HG03025 (cell line): ENCODE data around the gene FIP1L1.

Experiments used
- ATAC-seq: cut with Tn5 transposase; IDR thresholded peaks from one replicate; pipeline ENCODE4 v1.9.1; 2021; ENCODE audit warnings: mild to moderate bottlenecking, moderate library complexity; ENCODE audit not compliant: unreplicated experiment, low FRiP score

The FIP1L1 gene

DNA sequence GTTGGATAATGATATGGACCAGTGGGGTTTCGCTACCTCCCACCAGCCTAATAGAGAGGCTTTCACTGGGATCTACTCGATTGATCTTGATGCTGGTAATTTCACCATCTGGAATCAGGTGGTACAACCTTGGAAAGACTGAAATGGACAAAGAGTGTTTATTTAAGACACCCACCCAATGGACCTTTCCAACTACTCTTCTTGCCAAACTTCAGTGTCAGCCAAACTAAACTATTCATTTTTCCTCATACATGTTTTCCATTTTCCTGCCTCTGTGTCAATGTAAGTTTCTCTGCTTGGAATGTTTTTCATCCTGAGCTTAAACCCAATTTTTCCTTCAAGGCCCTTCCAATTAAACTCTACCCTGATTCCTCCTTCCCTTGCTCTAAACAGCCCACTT is 121.3 kb downstream of the FIP1L1 start:
- no peak for ATAC-seq

- ATAC-seq = no peak
Measured at GRCh38 chr4:53499791-53500190, 122.3 kb downstream of the FIP1L1 start.

- ATAC-seq = no peak
Measured at GRCh38 chr4:53500546-53500945, 123.1 kb downstream of the FIP1L1 start.

- no peak for ATAC-seq
Measured at GRCh38 chr4:53501561-53501960, 124.1 kb downstream of the FIP1L1 start.

GRCh38 chr4:53502094-53502493 is 124.7 kb downstream of the FIP1L1 start:
- no peak for ATAC-seq

DNA sequence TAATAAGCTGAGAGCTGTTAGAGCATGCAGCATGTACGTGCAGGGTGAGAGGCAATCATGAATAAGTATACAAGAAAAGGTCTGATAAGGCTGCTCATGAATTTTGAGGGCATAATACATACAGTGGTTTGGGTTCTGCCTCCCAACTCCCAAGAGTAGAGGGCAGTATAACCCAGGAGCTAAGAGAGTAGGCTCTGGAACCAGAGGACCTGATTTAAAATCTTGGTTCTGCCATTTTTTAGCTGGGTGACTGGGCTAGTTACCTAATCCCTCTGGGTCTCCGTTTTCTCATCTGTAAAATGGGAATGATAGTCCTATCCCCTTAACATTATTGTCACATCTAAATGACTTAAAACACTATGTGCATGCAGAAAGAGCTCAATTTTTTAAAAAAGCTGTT is 128.5 kb downstream of the FIP1L1 start:
- ATAC-seq = no peak

DNA sequence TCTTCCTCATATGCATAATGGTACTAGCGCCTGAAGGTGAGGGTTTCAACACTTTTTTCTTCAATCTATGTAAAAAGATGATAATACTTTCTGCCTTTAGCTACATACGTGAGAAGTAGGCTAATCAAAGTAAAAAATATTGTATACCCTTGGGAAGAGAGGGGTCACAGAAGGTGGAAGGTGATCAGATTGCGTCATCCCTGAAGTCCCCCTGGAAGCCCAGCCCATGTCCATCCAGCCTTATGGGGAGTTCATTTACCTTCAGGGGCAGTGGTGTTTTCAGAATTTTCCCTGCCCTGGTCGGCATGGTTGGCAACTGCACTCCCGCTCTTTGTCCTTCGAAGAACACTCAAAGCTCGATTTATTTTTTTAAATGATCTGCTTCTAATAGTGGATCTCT is 129.6 kb downstream of the FIP1L1 start:
- no peak for ATAC-seq

DNA sequence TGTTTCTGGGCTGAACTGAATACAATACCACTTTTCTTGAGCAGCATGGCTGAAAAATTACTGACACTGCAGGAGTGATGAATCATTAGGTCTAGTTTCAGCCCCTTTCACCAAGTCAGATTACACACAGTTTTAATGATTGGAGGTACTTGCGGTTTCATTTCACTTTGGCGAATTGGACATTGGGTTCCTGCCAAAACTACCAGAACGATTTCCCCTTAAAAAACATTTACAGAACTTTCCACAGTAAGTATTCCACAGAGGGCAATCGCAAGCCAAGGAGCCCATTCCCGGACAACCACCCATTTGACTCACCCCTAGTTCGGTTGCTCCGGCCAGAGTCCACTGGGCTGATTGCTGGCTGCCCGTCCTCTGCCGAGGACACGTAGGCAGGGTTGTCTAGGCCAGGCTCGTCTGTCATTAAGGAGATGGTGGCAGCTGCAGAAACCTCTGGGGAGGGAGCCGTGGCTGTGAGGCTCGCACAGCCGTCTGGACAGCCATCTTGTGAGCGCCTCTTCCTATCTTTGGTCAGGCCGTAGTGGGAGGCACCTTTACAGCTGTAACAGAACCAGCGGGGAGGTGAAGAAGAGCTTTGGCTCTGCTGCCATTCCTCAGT is 130.3 kb downstream of the FIP1L1 start:
- no peak for ATAC-seq

DNA sequence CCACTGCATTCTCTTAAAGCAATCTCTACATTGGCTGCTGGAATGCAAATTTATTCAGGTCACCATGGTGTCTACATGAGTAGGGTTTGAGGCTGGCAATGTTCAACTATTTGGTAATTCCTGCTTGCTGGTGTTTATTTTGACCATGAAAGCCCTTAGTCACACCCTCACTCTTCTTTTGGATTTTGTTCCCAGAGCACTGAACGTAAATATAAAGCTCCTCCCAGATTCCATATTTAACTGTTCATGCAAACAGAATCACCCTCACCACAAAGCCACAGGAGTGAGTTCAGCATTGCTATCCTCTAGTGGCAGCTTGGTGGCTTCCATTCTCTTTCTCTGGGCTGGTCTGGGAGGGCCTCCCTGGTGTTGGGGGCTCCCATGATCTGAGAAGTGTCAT is 131.0 kb downstream of the FIP1L1 start:
- no peak for ATAC-seq

DNA sequence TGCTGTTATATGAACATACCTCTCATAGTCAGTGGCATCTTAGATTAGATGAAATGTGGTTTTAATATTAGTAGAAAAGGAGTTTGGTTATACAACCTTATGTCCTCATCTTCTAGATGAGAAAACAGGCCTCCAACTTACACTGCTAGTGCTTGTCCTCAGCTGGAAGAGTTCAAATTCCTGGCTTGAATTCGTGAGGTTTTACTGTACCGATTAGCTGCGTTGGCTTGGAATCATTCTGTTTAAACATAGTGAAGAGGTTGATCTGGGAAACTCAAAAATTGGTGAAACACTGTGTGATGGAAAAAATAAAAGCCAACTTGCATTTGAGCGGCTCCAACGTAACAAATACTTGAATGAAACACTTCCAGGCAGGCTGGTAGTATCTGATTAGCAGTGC is 132.9 kb downstream of the FIP1L1 start:
- ATAC-seq = no peak
